Stimulated activated CD8-positive, alpha-beta memory T cell treated with anti-CD3 and anti-CD28 coated beads, Interleukin-15, amount 100 ng/mL, for 24 hours (primary cell): ENCODE results near the gene LRRC28.

Experiments used
- DNase-seq: peaks from one replicate; pipeline ENCODE4 v3.0.0-alpha.2; 2020; ENCODE audit warnings: low read depth

LRRC28 gene

DNA sequence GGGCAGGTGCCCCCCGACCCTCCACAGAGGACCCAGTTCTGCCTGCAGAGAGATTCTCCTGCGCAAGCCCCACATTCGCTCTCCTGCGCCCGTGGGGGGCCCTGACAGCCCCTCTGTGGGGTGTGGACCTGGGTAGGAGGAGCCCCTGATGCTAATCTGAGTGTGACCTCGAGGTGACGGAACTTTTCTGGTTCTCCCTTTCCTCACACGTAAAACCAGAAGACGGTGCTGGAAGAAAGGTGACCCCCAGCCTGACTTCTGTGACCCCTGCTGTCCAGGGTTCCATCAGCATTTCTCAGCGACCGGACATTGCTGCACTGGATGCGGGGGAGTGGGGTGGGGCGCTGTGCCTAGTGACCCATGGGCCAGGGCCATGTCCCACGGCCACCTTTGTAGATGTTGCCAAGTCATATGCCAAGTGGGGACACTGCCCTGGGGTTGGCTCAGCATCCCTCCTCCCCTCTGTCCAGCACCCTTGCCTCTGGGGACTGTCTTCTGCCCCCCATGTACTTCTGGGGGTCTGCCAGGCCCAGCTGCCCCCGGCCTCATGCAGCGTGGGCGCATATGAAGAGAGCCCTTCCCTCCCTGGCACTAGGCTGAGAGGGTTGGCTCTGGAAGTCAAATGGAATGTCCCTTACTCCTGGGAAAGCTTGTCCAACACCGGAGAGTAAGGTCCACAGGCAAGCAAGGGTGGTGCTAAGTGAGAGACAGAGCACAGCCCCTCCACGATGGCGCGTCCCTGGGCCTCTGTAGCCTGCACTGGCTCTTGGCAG lies 185.4 kb downstream of the LRRC28 start:
- no peak for DNase-seq

DNA sequence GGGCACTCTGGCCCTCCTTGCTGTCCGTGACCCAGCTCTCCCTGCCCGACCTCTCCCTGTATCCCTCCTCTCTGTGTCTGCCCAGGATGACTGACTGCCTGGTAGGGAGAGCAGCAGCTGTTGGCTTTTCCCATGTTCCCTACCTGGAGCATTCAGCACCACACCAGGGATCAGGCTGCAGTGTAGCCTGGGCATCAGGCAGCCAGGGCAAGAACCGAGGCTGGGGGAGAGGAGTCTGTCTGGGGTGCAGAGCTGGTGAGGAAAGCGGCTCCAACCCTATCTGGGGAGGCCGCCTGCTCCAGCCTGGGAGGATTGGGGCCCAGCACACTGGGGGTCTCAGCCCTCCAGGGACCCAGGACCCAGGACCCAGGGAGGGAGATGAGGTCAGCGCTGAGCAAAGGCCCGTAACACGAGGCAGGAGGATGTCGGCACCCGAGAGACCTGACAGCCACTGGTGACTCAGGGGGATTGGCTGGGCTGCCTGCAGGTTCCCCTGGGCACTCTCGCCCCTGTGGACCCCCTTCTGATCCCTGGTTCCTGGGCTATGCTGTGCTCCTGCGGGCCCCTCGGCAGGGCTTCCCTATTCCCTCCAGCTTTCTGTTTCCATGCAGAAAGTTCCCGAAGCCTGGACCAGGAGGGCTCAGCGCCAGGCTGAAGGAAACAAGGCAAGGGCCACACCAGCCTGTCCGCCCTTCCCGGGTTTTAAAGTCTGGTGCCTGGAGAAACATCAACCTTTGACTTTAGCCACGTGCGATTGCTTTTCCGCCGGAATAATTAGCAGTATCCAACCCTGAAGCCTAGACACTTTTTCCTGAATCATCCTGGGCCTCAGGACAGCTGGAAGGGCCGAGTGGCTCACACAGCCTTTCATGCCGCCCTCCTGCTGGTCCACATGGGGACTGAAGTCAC lies 186.3 kb downstream of the LRRC28 start:
- no peak for DNase-seq

DNA sequence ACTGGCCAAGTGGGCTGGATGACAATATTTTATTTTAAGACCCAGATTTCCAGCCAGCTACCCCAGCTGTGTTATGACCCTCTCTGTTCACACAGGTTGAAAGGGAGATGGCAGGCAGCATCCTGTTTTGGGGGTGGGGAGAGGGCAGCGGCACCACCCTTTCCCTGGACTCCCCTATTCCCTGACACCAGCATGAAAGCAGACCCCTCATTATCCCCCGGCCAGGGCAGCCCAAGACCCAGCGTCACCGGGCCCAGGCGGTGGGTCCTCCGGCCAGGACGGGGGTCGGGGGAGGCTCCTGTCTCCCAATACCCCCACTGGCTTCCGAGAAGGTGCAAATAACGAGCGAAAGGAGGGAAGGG lies 186.9 kb downstream of the LRRC28 start:
- DNase-seq = no peak

DNA sequence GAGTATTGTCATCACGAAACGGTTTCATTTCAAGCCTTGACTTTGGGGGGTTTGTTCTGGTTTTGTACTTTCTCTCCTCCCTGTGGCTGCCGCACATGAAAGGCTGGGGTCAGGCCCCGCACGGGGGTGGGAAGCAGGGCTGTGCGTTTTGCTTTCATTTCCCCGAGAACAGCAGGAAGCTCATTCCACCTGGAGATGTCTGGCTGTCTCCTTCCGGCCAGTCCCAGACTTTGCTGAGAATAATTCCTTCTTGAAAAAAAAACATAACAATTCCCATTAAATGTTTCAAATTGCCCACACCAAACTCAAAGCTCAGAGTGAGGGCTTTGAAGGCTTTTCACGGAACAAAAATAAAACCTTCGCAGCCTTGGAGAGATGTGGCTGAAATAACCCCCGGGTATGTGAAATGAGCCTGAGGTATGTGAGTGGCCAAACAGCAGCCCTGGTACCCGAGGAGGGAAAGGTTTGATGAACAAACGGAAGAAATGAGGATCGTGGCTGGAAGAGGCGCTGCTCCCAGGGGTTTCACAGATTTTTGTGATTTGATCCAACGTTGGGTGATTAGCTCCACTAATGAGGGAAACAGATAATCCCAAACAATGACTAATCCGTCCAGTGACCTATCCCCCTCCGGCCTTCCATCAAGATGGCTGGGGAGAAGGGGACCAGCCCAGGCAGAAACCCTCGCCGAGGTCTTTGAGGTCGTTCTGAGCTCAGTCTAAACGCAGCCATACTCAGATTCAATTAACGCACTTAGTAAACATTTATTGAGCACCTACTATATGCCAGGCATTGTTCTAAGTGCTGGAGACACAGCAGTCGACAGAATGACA lies 187.6 kb downstream of the LRRC28 start:
- DNase-seq = no peak

DNA sequence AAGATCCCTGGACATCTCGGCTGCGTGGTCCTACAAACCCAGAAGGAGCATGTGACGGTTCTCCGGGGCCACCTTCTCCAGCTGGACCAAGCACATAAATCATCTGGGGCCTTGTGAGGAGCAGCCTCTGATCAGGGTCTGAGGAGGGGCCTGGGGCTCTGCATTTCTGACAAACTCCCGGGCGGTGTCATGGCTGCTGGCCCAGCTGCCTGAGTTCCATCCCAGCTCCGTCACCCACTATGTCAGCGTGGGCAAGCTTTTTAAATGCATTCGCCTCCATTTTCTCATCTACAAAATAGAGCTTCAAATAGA lies 188.2 kb downstream of the LRRC28 start:
- DNase-seq = no peak

DNA sequence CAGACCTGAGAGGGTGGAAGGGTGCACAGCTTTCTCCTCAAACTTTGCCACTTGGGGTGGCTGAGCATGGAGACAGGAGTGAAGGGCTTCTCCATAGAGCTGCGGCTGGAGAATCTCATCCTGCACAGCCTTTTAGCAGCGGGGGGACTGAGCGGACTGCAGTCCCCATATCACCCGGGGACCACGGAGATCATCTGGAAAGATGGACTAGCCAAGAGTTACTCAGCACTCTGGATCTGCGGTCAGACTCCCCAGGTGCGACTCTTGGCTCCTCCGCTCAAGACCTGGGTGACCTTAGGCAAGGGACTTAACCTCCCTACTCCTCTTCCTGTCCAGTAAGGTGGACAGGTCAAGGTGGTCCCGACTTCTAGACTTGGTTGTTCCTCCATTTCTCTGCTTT lies 188.7 kb downstream of the LRRC28 start:
- no peak for DNase-seq
